Measurements from ENCODE around the gene ZFYVE21.

DNA sequence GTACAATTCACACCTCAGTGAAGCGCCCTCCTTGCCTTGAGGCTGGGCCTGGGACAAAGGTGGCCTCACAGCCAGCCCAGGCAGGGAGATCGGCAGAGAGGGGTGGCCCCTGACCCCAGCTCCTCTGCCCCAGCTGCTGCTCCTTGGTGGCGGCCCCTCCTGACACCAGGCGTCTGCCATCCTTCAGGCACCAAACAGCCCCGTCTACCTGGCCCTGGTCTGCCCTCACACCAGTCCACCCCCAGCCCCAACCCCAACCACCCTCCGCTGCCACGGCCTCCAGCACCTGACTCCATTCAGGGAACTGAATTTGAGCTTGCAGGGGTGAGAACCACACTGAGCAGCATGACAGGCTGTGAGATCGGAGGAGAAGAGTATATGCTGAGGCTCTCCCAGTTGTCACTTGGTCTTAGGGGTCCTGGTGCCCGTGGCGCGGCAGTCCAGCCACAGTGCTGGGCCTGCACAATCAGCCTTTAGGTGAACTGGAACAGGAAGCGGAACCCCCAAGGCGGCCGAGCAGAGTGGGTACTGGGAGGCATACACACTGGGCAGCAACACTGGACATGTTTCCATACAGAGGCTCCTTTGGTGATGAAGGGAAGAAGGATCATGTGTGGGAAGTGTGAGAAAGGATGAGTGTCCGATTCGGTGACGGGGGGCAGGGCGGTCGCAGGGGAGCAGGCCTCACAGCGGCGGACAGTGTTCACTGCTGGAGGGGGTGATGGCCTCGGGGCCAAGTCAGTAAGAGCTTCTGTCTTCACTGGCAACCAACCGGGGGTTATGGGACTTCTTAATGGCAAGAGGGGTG, 18.7 kb downstream of the ZFYVE21 start:
- TF ChIP-seq EZH2phosphoT487 (IDR thresholded peaks at IDR 0.05; ENCODE audit: borderline replicate concordance, low read depth, low read length): no peak
- TF ChIP-seq, protein P1, sequence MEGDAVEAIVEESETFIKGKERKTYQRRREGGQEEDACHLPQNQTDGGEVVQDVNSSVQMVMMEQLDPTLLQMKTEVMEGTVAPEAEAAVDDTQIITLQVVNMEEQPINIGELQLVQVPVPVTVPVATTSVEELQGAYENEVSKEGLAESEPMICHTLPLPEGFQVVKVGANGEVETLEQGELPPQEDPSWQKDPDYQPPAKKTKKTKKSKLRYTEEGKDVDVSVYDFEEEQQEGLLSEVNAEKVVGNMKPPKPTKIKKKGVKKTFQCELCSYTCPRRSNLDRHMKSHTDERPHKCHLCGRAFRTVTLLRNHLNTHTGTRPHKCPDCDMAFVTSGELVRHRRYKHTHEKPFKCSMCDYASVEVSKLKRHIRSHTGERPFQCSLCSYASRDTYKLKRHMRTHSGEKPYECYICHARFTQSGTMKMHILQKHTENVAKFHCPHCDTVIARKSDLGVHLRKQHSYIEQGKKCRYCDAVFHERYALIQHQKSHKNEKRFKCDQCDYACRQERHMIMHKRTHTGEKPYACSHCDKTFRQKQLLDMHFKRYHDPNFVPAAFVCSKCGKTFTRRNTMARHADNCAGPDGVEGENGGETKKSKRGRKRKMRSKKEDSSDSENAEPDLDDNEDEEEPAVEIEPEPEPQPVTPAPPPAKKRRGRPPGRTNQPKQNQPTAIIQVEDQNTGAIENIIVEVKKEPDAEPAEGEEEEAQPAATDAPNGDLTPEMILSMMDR (conservative IDR thresholded peaks at IDR 0.05; ENCODE audit: low read length): no peak
